Esophagus squamous epithelium (tissue), 5 donors: Measurements from ENCODE around the gene BCL7C. TPM values are rescaled to one million over a fixed set of nuclear protein-coding genes. Genes with fewer than 3 reads are reported as not detected.
A peak's percentile ranks its signal among the peaks of the same experiment; 100 is the strongest.
"Not testable (repeated sequence)": the region's sequence is repeated elsewhere in the genome, so short reads cannot be mapped to it uniquely, and the experiment has no call there.

Experiments
- DNase-seq: peaks from one replicate; lab custom pipeline; 2025; lab: John Stamatoyannopoulos, UW
- H3K27ac ChIP-seq, 4 donors: fragments of 200-600 bp; sonication (generic); one replicate each; pipeline ENCODE4 v1.5.1; 2016 to 2019; ENCODE audit warnings: mild to moderate bottlenecking in 1 of 4
- H3K27me3 ChIP-seq, 4 donors: fragments of 200-600 bp; sonication (generic); 1 replicate in 3 of 4; 2 replicates in 1 of 4; pipeline versions ENCODE4 v1.5.1 to v1.6.0; 2017 to 2021; ENCODE audit warnings: antibody characterized with exemption in 1 of 4
- H3K36me3 ChIP-seq, 3 donors: fragments of 200-600 bp; sonication (generic); one replicate each; pipeline ENCODE4 v1.5.1; 2016 to 2019
- H3K4me1 ChIP-seq, 3 donors: fragments of 200-600 bp; sonication (generic); one replicate each; pipeline ENCODE4 v1.5.1; 2017 to 2019
- H3K4me3 ChIP-seq, 4 donors: fragments of 200-600 bp; sonication (generic); 1 replicate in 3 of 4; 2 replicates in 1 of 4; pipeline ENCODE4 v1.5.1; 2016 to 2019; ENCODE audit warnings: mild to moderate bottlenecking in 2 of 4, moderate library complexity in 1 of 4
- H3K9me3 ChIP-seq, 3 donors: fragments of 200-600 bp; sonication (generic); one replicate each; pipeline ENCODE4 v1.5.1; 2016 to 2019
- POLR2A ChIP-seq, 4 donors: fragments of 450-650 bp; IDR thresholded peaks; one replicate each; pipeline ENCODE4 v1.6.1; 2017; ENCODE audit warnings: antibody characterized with exemption in 4 of 4, mild to moderate bottlenecking in 4 of 4, moderate library complexity in 3 of 4
- WGBS, 2 donors: methylation state at CpG; one replicate each; pipeline ENCODE4 v1.1.5; 2018; 5-methylcytosine and 5-hydroxymethylcytosine counted together
- intact Hi-C: fragments of 100-400 bp; cut with DNase I; formaldehyde crosslinking; loops from one replicate; pipeline ENCODE4 v1.15.0; 2022
- total RNA-seq, 4 donors: library from RNA; depleted of rRNA; stranded (reverse); fragments of >200 nt; gene quantifications; one replicate each; pipeline ENCODE4 v1.1.0, GENCODE V29; 2016
- TF ChIP-seq, protein P1 (sequence below), 6 experiments: fragments of 450-650 bp in 4 of 6; fragments of 200-600 bp in 2 of 6; sonication (generic) in 2 of 6; IDR thresholded peaks; one replicate each; pipeline ENCODE4 v1.5.1; 2016 to 2019; ENCODE audit warnings: antibody characterized with exemption in 6 of 6, mild to moderate bottlenecking in 4 of 6, moderate library complexity in 4 of 6
- donor health status: DM: yes; HTN: yes; CAD: no.

The BCL7C gene
- total RNA-seq, 4 donors from 2014 or later, result 16.2 to 41.4 (median 25.8) TPM

DNA sequence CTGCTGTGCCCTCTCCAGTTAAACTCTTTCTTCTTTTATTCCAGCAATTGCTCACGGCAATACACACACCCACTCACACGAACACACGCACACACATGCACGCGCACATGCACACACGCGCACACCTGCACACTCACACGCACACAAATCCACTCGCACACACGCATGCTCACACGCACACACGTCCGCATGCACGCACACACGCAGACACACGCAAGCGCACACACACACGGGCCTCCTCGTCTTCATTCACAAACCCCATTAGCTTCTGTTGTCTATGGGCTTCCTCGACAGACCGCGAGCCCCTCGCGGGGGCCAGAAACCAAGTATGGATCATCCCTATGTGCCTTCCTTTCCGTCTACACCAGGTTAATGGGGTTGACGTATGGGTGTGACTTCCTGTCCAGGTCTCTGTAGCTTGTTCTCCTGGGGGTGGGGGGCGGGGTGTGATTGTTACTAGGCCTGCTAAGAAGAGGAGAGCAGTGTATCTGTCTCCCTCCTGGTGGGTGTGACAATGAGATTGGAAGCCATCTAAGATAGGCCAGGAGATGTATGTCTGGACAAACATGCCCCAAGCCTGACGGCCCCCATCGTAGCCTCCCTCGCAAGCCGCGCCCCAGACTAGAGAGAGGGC is 1.9 kb upstream of the BCL7C start:
- Histone ChIP-seq H3K4me1 (peaks cover 35 to 57% (median 42%) of the 10 kb centered on the region in 3 donors), H3K36me3 (peaks cover 0 to 18% (median 3%) of the 10 kb centered on the region in 3 donors), H3K4me3 (peak overlapping the region; percentile 37 to 77 (median 58)), H3K9me3 (no peaks in the 10 kb centered on the region), H3K27me3 (no peaks in the 10 kb centered on the region), H3K27ac (peak overlapping the region; percentile 97 to 100 (median 98))
- intact Hi-C loops, result no loop called here
- 42 to 50% methylated on average over 29 to 30 of the region's 32 CpGs for WGBS, 2 donors
- DNase-seq, result no peak
- no peak for TF ChIP-seq POLR2A (IDR thresholded peaks at IDR 0.05)
- TF ChIP-seq, protein P1, sequence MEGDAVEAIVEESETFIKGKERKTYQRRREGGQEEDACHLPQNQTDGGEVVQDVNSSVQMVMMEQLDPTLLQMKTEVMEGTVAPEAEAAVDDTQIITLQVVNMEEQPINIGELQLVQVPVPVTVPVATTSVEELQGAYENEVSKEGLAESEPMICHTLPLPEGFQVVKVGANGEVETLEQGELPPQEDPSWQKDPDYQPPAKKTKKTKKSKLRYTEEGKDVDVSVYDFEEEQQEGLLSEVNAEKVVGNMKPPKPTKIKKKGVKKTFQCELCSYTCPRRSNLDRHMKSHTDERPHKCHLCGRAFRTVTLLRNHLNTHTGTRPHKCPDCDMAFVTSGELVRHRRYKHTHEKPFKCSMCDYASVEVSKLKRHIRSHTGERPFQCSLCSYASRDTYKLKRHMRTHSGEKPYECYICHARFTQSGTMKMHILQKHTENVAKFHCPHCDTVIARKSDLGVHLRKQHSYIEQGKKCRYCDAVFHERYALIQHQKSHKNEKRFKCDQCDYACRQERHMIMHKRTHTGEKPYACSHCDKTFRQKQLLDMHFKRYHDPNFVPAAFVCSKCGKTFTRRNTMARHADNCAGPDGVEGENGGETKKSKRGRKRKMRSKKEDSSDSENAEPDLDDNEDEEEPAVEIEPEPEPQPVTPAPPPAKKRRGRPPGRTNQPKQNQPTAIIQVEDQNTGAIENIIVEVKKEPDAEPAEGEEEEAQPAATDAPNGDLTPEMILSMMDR (IDR thresholded peaks at IDR 0.05), result no peak

DNA sequence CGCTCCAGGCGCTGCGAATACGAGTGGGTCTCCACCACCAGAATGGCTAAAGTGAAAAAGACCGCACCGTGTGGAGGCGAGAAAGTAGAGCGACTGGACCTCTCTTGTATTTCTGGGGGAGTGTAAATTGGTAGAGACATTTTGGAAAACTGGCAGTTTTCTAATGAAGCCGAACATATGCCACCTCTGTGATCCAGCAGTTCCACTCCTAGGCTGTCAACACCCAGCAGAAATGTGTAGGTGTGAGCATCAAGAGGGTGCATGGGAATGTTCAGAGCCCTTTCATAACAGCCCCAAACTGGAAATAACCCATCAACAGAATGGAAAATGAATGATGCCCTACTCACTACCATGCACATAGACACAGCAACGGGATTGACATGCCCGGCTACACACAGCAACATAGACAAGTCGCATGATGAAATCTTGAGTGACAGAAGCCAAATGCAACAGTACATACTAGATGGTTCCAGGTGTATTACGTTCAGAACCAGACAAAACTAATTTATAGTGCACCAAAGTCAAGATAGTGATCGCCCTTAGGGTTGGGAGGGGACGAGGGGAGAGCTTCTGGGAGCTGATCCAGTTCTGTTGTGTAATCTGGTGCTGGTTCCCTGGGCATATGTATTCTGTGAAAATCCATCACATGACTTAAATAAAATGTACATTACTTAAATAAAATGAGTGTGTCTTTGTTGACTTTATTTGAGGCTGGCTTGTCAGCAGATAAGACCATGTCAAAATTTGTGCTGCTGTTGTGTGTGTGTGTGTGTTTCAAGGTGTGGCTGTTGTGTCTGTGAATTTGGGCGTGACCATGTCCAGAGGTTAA is 877 bp upstream of the BCL7C start:
- no peaks in the 10 kb centered on the region for H3K27me3 ChIP-seq
- no peak for DNase-seq
- TF ChIP-seq, protein P1 (IDR thresholded peaks at IDR 0.05), result no peak
- TF ChIP-seq POLR2A (IDR thresholded peaks at IDR 0.05), result no peak

DNA sequence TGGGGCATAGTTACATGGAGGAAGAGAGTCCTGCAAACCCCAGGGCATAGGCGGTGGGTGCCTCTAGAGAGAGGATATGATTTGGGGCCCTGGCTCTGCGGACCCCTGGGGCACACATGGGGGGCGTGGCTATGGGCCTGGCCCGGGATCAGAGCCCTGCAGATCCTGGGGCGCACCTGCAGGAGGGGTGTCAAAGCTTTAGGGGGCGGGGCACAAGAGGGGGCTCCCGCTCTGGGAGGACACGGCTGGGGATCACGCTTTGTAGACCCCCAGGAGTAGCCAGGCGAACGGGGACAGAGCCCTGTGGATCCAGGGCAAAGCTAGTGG is 497 bp downstream of the BCL7C start:
- peaks cover 35 to 56% (median 42%) of the 10 kb centered on the region in 3 donors for H3K4me1 ChIP-seq
- intact Hi-C loops, result no loop called here
- no peaks in the 10 kb centered on the region for H3K9me3 ChIP-seq
- H3K27ac ChIP-seq, result peak overlapping the region; percentile 97 to 100 (median 98)
- WGBS, 2 donors, result 0 to 2% methylated on average over 3 to 8 of the region's 11 CpGs
- TF ChIP-seq, protein P1 (IDR thresholded peaks at IDR 0.05), result no peak
- TF ChIP-seq POLR2A (IDR thresholded peaks at IDR 0.05), result no peak
- no peaks in the 10 kb centered on the region for H3K27me3 ChIP-seq
- H3K36me3 ChIP-seq, result peaks cover 0 to 41% (median 11%) of the 10 kb centered on the region in 3 donors
- peak overlapping the region; percentile 59 to 94 (median 78) for H3K4me3 ChIP-seq
- DNase-seq, result no peak

More for the DNA sequence above, 877 bp upstream of the BCL7C start:
- Histone ChIP-seq H3K36me3 (peaks cover 0 to 28% (median 3%) of the 10 kb centered on the region in 3 donors), H3K27ac (peak overlapping the region; percentile 97 to 100 (median 98)), H3K4me1 (peaks cover 35 to 56% (median 42%) of the 10 kb centered on the region in 3 donors), H3K9me3 (no peaks in the 10 kb centered on the region), H3K4me3 (peak overlapping the region; percentile 59 to 94 (median 78))
- WGBS, 2 donors, result 16 to 28% methylated on average over 9 to 16 of the region's 16 CpGs
- intact Hi-C loops, result no loop called here

DNA sequence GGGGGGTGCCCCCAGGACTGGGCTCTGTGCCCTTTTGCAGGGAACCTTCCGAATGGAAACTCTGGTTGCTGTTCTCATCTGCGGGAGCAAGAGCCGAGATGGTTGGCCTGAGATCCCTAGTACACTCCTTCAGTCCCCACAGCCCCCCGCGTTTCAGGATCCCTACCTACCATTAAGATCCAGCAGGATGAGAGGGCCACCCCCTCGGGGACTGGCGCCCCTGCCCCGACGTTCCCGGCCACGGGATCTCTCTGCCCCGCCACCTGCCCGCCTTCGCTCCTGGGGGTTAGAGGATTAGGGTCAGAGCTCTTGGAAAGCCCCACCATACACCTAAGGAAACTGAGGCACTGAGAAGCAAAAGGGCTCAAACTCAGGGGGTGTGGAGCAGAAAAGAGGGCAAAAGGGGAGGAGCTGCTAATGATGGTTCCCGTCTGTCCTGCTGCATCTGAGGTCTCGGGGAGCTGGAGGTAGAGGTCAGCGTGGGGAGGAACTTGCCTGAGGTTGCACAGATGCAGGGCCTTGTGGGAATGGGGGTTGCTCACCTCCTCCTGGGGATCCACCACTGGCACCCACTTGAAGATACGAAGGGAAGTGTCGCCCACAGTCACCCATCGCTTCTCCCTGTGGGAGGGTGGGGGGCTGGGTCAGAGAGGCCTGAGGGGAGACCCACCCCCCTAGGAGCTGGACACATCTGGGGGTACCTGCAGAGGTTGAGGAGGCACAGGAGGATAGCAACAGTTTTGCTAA is 1.0 kb downstream of the BCL7C start:
- Histone ChIP-seq H3K4me3 (peak overlapping the region; percentile 59 to 94 (median 78)), H3K27me3 (no peaks in the 10 kb centered on the region), H3K4me1 (peaks cover 35 to 56% (median 42%) of the 10 kb centered on the region in 3 donors), H3K9me3 (no peaks in the 10 kb centered on the region), H3K27ac (peak overlapping the region; percentile 97 to 100 (median 98)), H3K36me3 (peaks cover 0 to 45% (median 11%) of the 10 kb centered on the region in 3 donors)
- no peak for TF ChIP-seq POLR2A (IDR thresholded peaks at IDR 0.05)
- TF ChIP-seq, protein P1 (IDR thresholded peaks at IDR 0.05), result no peak
- no peak for DNase-seq
- intact Hi-C loops, result no loop called here
- WGBS, 2 donors, result 21 to 83% methylated on average over 1 to 4 of the region's 20 CpGs

DNA sequence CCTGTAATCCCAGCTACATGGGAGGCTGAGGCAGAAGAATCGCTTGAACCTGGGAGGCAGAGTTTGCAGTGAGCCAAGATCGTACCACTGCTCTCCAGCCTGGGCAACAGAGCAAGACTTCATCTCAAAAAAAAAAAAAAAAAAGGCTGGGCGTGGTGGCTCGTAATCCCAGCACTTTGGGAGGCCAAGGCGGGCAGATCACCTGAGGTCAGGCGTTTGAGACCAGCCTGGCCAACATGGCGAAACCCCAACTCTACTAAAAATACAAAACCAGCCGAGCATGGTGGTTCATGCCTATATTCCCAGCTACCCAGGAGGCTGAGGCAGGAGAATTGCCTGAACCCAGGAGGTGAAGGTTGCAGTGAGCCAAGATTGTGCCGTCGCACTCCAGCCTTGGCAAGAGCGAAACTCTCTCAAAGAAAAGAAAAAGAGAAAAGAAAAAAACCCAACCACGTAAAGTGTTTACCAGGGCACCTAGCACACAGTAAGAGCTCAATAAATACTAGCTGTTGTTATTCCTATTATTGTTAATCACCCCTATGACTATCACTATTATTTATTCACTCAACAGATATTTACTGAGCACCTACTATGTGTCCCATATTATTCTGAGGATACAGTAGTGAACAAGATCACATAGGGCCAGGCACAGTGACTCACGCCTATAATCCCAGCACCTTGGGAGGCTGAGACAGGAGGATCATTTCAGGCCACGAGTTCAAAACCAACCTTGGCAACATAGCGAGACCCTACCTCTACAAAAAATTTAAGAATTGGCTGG is 2.6 kb downstream of the BCL7C start:
- Histone ChIP-seq H3K36me3 (peaks cover 0 to 61% (median 11%) of the 10 kb centered on the region in 3 donors), H3K4me1 (peaks cover 28 to 40% (median 32%) of the 10 kb centered on the region in 3 donors)
- DNase-seq, result not testable (repeated sequence)

More for the DNA sequence above, 2.6 kb downstream of the BCL7C start:
- H3K27me3 ChIP-seq, H3K9me3 ChIP-seq, intact Hi-C loops, H3K27ac ChIP-seq, H3K4me3 ChIP-seq: not testable (repeated sequence)
- WGBS, 2 donors, result 87 to 94% methylated on average over 12 to 14 of the region's 15 CpGs
